Gastroesophageal sphincter (tissue), 4 donors: ENCODE results near the gene ANG. TPM values are rescaled to one million over a fixed set of nuclear protein-coding genes. Genes with fewer than 3 reads are reported as not detected.

Experiments
- ATAC-seq: fragments of 150-250 bp; one replicate; pipeline ENCODE4 v1.9.1; 2016; ENCODE audit warnings: mild to moderate bottlenecking, moderate library complexity
- H3K27ac ChIP-seq, 4 donors: fragments of 200-600 bp; sonication (generic) in 3 of 4; 1 replicate in 3 of 4; 2 replicates in 1 of 4; pipeline ENCODE4 v1.5.1; 2016 to 2019
- H3K27me3 ChIP-seq: fragments of 200-600 bp; sonication (generic); one replicate; pipeline ENCODE4 v1.5.1; 2019
- H3K36me3 ChIP-seq, 2 donors: fragments of 200-600 bp; sonication (generic); one replicate each; pipeline ENCODE4 v1.5.1; 2019; ENCODE audit warnings: control low read depth in 1 of 2
- H3K4me1 ChIP-seq, 3 donors: fragments of 200-600 bp; sonication (generic); 1 replicate in 2 of 3; 2 replicates in 1 of 3; pipeline ENCODE4 v1.5.1; 2016 to 2019; ENCODE audit warnings: control low read depth in 2 of 3
- H3K4me3 ChIP-seq, 2 donors: fragments of 200-600 bp; sonication (generic); one replicate each; pipeline ENCODE4 v1.5.1; 2019; ENCODE audit warnings: mild to moderate bottlenecking in 1 of 2, moderate library complexity in 1 of 2
- H3K9me3 ChIP-seq, 3 donors: fragments of 200-600 bp; sonication (generic); one replicate each; pipeline ENCODE4 v1.5.1; 2017 to 2019; ENCODE audit warnings: control low read depth in 2 of 3
- CTCF ChIP-seq, 4 experiments: fragments of 200-600 bp in 2 of 4; fragments of 450-650 bp in 2 of 4; sonication (generic) in 1 of 4; IDR thresholded peaks; one replicate each; pipeline ENCODE4 v1.5.1; 2017 to 2019; ENCODE audit warnings: antibody characterized with exemption in 4 of 4, mild to moderate bottlenecking in 2 of 4, moderate library complexity in 2 of 4
- EP300 ChIP-seq: sonication (generic); formaldehyde crosslinking; IDR thresholded peaks from one replicate; pipeline ENCODE4 v1.6.1; 2017; ENCODE audit warnings: antibody characterized with exemption, mild to moderate bottlenecking
- POLR2A ChIP-seq, 2 donors: fragments of 450-650 bp; IDR thresholded peaks; one replicate each; pipeline ENCODE4 v1.6.1; 2017; ENCODE audit warnings: antibody characterized with exemption in 2 of 2, mild to moderate bottlenecking in 2 of 2, moderate library complexity in 1 of 2
- POLR2AphosphoS5 ChIP-seq: sonication (generic); formaldehyde crosslinking; IDR thresholded peaks from one replicate; pipeline ENCODE4 v1.6.1; 2017; ENCODE audit warnings: antibody characterized with exemption
- whole genome bisulfite sequencing, 2 donors: methylation state at CpG; one replicate each; pipeline ENCODE4 v1.1.5; 2018; ENCODE audit warnings: low coverage in 1 of 2; 5-methylcytosine and 5-hydroxymethylcytosine counted together
- total RNA-seq, 4 donors: library from RNA; depleted of rRNA; stranded (reverse); fragments of >200 nt; gene quantifications; one replicate each; pipeline ENCODE4 v1.1.0, GENCODE V29; 2016

ANG gene
- total RNA-seq, 4 donors from 2014 or later = 16.8 to 32.0 (median 25.2) TPM

- ATAC-seq = no peak
- Histone ChIP-seq H3K4me1 (peaks cover 7 to 20% (median 8%) of the 10 kb centered on the region in 3 donors), H3K9me3 (no peaks in the 10 kb centered on the region), H3K27me3 (no peaks in the 10 kb centered on the region), H3K4me3 (no peak overlapping the region), H3K27ac (no peak overlapping the region), H3K36me3 (no peaks in the 10 kb centered on the region)
- TF ChIP-seq CTCF (IDR thresholded peaks at IDR 0.05) (no peak), POLR2AphosphoS5 (no peak), EP300 (no peak)
- 86 to 100% methylated on average over 1 of the region's 1 CpG for WGBS, 2 donors
These were observed 8.7 kb upstream of the ANG start for GRCh38 chr14:20679907-20680306.

- ATAC-seq = no peak
- peaks cover 7 to 23% (median 8%) of the 10 kb centered on the region in 3 donors for H3K4me1 ChIP-seq
- WGBS, 2 donors = 43 to 61% methylated on average over 6 to 8 of the region's 8 CpGs
- no peaks in the 10 kb centered on the region for H3K9me3 ChIP-seq
- H3K27me3 ChIP-seq = no peaks in the 10 kb centered on the region
- peak overlapping the region in 3 of 4 donors; percentile 95 to 100 (median 99) for H3K27ac ChIP-seq
- H3K4me3 ChIP-seq = no peak overlapping the region
- TF ChIP-seq EP300 (no peak), POLR2AphosphoS5 (no peak), CTCF (IDR thresholded peaks at IDR 0.05) (no peak), POLR2A (IDR thresholded peaks at IDR 0.05) (no peak)
- H3K36me3 ChIP-seq = no peaks in the 10 kb centered on the region
These were observed 8.2 kb upstream of the ANG start for GRCh38 chr14:20680363-20680762.

GRCh38 chr14:20680843-20681347 is 7.7 kb upstream of the ANG start:
- no peak for ATAC-seq
- TF ChIP-seq POLR2A (IDR thresholded peaks at IDR 0.05) = no peak
- TF ChIP-seq POLR2AphosphoS5 = no peak
- no peak for TF ChIP-seq CTCF (IDR thresholded peaks at IDR 0.05)
- no peak for TF ChIP-seq EP300
- WGBS, 2 donors = 7 to 12% methylated on average over 7 of the region's 7 CpGs

GRCh38 chr14:20681348-20682126 is 7.0 kb upstream of the ANG start:
- H3K36me3 ChIP-seq = no peaks in the 10 kb centered on the region
- ATAC-seq = peak; percentile 35
- 0% methylated on average over 12 to 17 of the region's 25 CpGs for WGBS, 2 donors
- no peaks in the 10 kb centered on the region for H3K27me3 ChIP-seq
- no peak for TF ChIP-seq POLR2AphosphoS5
- no peak for TF ChIP-seq EP300
- TF ChIP-seq CTCF (IDR thresholded peaks at IDR 0.05) = no peak
- no peak for TF ChIP-seq POLR2A (IDR thresholded peaks at IDR 0.05)
- H3K4me3 ChIP-seq = peak overlapping the region; percentile 64 to 76
- H3K4me1 ChIP-seq = peaks cover 7 to 35% (median 8%) of the 10 kb centered on the region in 3 donors
- no peaks in the 10 kb centered on the region for H3K9me3 ChIP-seq
- peak overlapping the region; percentile 95 to 100 (median 100) for H3K27ac ChIP-seq

More at GRCh38 chr14:20680843-20681347, 7.7 kb upstream of the ANG start:
- Histone ChIP-seq H3K9me3 (no peaks in the 10 kb centered on the region), H3K27ac (peak overlapping the region; percentile 95 to 100 (median 100)), H3K36me3 (no peaks in the 10 kb centered on the region), H3K27me3 (no peaks in the 10 kb centered on the region), H3K4me1 (peaks cover 7 to 29% (median 8%) of the 10 kb centered on the region in 3 donors), H3K4me3 (peak overlapping the region; percentile 64 to 76)

GRCh38 chr14:20682127-20682434 is 6.5 kb upstream of the ANG start:
- Histone ChIP-seq H3K4me3 (peak overlapping the region; percentile 64 to 76), H3K27me3 (no peaks in the 10 kb centered on the region), H3K9me3 (no peaks in the 10 kb centered on the region), H3K4me1 (peaks cover 7 to 41% (median 12%) of the 10 kb centered on the region in 3 donors), H3K27ac (peak overlapping the region; percentile 95 to 100 (median 100)), H3K36me3 (no peaks in the 10 kb centered on the region)
- TF ChIP-seq POLR2A (IDR thresholded peaks at IDR 0.05) = no peak
- TF ChIP-seq CTCF (IDR thresholded peaks at IDR 0.05) = peak in 1 of 4 experiments; percentile 7
- WGBS, 2 donors = 1% methylated on average over 9 of the region's 11 CpGs; no CpG with 5 or more reads in 1 of the 2 donors
- no peak for ATAC-seq
